ENCODE data around the gene RHO.

DNA sequence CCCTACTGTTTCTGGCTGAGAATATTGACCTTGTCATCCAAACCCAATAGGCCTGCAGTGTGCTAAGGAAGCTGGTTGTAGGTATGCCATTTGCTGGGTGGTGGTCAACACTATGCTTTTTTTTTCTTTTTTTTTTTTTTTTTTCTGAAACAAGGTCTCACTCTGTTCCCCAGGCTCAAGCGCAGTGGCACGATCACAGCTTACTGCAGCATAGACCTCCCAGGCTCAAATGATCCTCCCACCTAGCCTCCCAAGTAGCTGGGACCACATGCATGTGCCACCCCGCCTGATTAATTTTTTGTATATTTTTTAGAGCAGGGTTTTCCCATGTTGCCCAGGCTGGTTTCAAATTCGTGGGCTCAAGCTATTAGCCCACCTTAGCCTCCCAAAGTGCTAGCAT, 35.7 kb upstream of the RHO start:
- no peak for TF ChIP-seq NFE2L1 (CRISPR knock-in tag; IDR thresholded peaks at IDR 0.05)
- no peak for TF ChIP-seq RELA (CRISPR knock-in tag; IDR thresholded peaks at IDR 0.05; ENCODE audit: borderline replicate concordance)
- TF ChIP-seq, protein P1, sequence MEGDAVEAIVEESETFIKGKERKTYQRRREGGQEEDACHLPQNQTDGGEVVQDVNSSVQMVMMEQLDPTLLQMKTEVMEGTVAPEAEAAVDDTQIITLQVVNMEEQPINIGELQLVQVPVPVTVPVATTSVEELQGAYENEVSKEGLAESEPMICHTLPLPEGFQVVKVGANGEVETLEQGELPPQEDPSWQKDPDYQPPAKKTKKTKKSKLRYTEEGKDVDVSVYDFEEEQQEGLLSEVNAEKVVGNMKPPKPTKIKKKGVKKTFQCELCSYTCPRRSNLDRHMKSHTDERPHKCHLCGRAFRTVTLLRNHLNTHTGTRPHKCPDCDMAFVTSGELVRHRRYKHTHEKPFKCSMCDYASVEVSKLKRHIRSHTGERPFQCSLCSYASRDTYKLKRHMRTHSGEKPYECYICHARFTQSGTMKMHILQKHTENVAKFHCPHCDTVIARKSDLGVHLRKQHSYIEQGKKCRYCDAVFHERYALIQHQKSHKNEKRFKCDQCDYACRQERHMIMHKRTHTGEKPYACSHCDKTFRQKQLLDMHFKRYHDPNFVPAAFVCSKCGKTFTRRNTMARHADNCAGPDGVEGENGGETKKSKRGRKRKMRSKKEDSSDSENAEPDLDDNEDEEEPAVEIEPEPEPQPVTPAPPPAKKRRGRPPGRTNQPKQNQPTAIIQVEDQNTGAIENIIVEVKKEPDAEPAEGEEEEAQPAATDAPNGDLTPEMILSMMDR (IDR thresholded peaks at IDR 0.05): no peak
- TF ChIP-seq, protein P2, sequence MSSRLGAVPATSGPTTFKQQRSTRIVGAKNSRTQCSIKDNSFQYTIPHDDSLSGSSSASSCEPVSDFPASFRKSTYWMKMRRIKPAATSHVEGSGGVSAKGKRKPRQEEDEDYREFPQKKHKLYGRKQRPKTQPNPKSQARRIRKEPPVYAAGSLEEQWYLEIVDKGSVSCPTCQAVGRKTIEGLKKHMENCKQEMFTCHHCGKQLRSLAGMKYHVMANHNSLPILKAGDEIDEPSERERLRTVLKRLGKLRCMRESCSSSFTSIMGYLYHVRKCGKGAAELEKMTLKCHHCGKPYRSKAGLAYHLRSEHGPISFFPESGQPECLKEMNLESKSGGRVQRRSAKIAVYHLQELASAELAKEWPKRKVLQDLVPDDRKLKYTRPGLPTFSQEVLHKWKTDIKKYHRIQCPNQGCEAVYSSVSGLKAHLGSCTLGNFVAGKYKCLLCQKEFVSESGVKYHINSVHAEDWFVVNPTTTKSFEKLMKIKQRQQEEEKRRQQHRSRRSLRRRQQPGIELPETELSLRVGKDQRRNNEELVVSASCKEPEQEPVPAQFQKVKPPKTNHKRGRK (CRISPR knock-in tag; IDR thresholded peaks at IDR 0.05; ENCODE audit: borderline replicate concordance): no peak
- TF ChIP-seq SP1 (CRISPR knock-in tag; conservative IDR thresholded peaks at IDR 0.05): no peak
- TF ChIP-seq IRF2 (CRISPR knock-in tag; IDR thresholded peaks at IDR 0.05; ENCODE audit: borderline replicate concordance, low read depth): no peak
- no peak for TF ChIP-seq NR3C1 (CRISPR knock-in tag; conservative IDR thresholded peaks at IDR 0.05; ENCODE audit: low read depth)
- no peak for TF ChIP-seq NFYB (CRISPR knock-in tag; conservative IDR thresholded peaks at IDR 0.05; ENCODE audit: low read depth)

Measured in WTC11 (cell line).